GM12878 (cell line): Measurements from ENCODE around the gene PHC3. TPM values are rescaled to one million over a fixed set of nuclear protein-coding genes. Genes with fewer than 3 reads are reported as not detected.

ENCODE experiments used
- ASH2L ChIP-seq: fragments of 300-600, 200-600 bp; sonication (generic); IDR thresholded peaks from 2 replicates; pipeline ENCODE4 v1.6.1; 2017; ENCODE audit warnings: low read depth, mild to moderate bottlenecking, borderline replicate concordance
- CBX5 ChIP-seq: sonication (generic); IDR thresholded peaks from 2 replicates; pipeline ENCODE4 v1.6.1; 2016; ENCODE audit warnings: low read depth, moderate library complexity, mild to moderate bottlenecking, inconsistent platforms
- DPF2 ChIP-seq: fragments of 450-650 bp; IDR thresholded peaks from 2 replicates; pipeline ENCODE4 v1.6.1; 2017; ENCODE audit warnings: mild to moderate bottlenecking
- EP300 ChIP-seq, 2 experiments: fragments of 150-350 bp in 1 of 2; IDR thresholded peaks; 2 replicates each; pipeline ENCODE4 v1.6.1; 2011 to 2012; ENCODE audit warnings: low read depth in 2 of 2, low read length in 2 of 2, borderline replicate concordance in 1 of 2, improper control_type of control experiment in 1 of 2, inconsistent platforms in 1 of 2; ENCODE audit not compliant: control insufficient read depth in 1 of 2
- EZH2 ChIP-seq: IDR thresholded peaks from 2 replicates; pipeline ENCODE4 v1.6.1; 2012; ENCODE audit warnings: low read depth, mild to moderate bottlenecking, control low read depth, inconsistent platforms, low read length, borderline replicate concordance; ENCODE audit not compliant: control insufficient read depth
- GATAD2B ChIP-seq: fragments of 450-650 bp; conservative IDR thresholded peaks from 2 replicates; pipeline ENCODE4 v1.6.1; 2017; ENCODE audit warnings: low read depth, mild to moderate bottlenecking, moderate library complexity
- IRF5 ChIP-seq: fragments of 450-650 bp; IDR thresholded peaks from 2 replicates; pipeline ENCODE4 v1.6.1; 2017; ENCODE audit warnings: borderline replicate concordance
- MTA2 ChIP-seq: fragments of 450-650 bp; IDR thresholded peaks from 2 replicates; pipeline ENCODE4 v1.6.1; 2016; ENCODE audit warnings: low read depth, mild to moderate bottlenecking, moderate library complexity
- MYB ChIP-seq: fragments of 150-350 bp; IDR thresholded peaks from 2 replicates; pipeline ENCODE4 v1.6.1; 2014; ENCODE audit warnings: mild to moderate bottlenecking, low read depth, low read length, borderline replicate concordance
- NR2C1 ChIP-seq: fragments of 450-650 bp; IDR thresholded peaks from 2 replicates; pipeline ENCODE4 v1.6.1; 2017; ENCODE audit warnings: antibody characterized with exemption, mild to moderate bottlenecking, moderate library complexity
- PAX8 ChIP-seq: fragments of 450-650 bp; IDR thresholded peaks from 2 replicates; pipeline ENCODE4 v1.6.1; 2017; ENCODE audit warnings: mild to moderate bottlenecking, moderate library complexity
- PKNOX1 ChIP-seq: fragments of 450-650 bp; IDR thresholded peaks from 2 replicates; pipeline ENCODE4 v1.6.1; 2016; ENCODE audit warnings: mild to moderate bottlenecking
- POU2F2 ChIP-seq: IDR thresholded peaks from 3 replicates; pipeline ENCODE4 v1.6.1; 2011; ENCODE audit warnings: low read depth, mild to moderate bottlenecking, low read length, borderline replicate concordance
- RCOR1 ChIP-seq: conservative IDR thresholded peaks from 2 replicates; pipeline ENCODE4 v1.6.1; 2012; ENCODE audit warnings: low read depth, low read length, improper control_type of control experiment
- SMAD5 ChIP-seq: IDR thresholded peaks from 2 replicates; pipeline ENCODE4 v1.6.1; 2016; ENCODE audit warnings: antibody characterized with exemption, low read depth
- SREBF1 ChIP-seq: IDR thresholded peaks from 2 replicates; pipeline ENCODE4 v1.6.1; 2012; ENCODE audit warnings: mild to moderate bottlenecking, low read length
- SUZ12 ChIP-seq: fragments of 200-600 bp; sonication (generic); IDR thresholded peaks from one replicate; pipeline ENCODE4 v1.6.1; 2018; ENCODE audit warnings: antibody characterized with exemption, mild to moderate bottlenecking; ENCODE audit not compliant: unreplicated experiment
- ZBED1 ChIP-seq: IDR thresholded peaks from 2 replicates; pipeline ENCODE4 v1.6.1; 2016; ENCODE audit warnings: borderline replicate concordance
- ZNF24 ChIP-seq: fragments of 450-650 bp; IDR thresholded peaks from 2 replicates; pipeline ENCODE4 v1.6.1; 2017; ENCODE audit warnings: antibody characterized with exemption, mild to moderate bottlenecking
- ZNF687 ChIP-seq: fragments of 450-650 bp; IDR thresholded peaks from 2 replicates; pipeline ENCODE4 v1.6.1; 2017; ENCODE audit warnings: mild to moderate bottlenecking, moderate library complexity
- polyA plus RNA-seq, 11 experiments: library from polyadenylated mRNA; depleted of rRNA in 4 of 11; unstranded in 6 of 11; stranded (reverse) in 5 of 11; fragments of >200 nt; fragmentation: Nextera tagmentation in 4 of 11; fragmentation: Illumina TruSeq in 1 of 11; extraction: Ambion mirVana in 4 of 11; extraction: Trizol in 1 of 11; gene quantifications; 1 replicate in 1 of 11; 2 replicates in 10 of 11; pipeline versions ENCODE4 v1.2.1 to v1.2.3, GENCODE V29; 2011 to 2016; ENCODE audit warnings: inconsistent platforms in 2 of 11, missing spikeins in 2 of 11, low read depth in 1 of 11
- total RNA-seq, 4 experiments: library from RNA; depleted of rRNA in 3 of 4; stranded (reverse); fragments of >200 nt in 3 of 4; fragmentation: Illumina TruSeq in 1 of 4; extraction: Trizol in 1 of 4; gene quantifications; 2 replicates each; pipeline versions ENCODE4 v1.2.1 to v1.2.3, GENCODE V29; 2013 to 2021
- TF ChIP-seq, protein P1 (sequence below): fragments of 450-650 bp; IDR thresholded peaks from 2 replicates; pipeline ENCODE4 v1.6.1; 2017; ENCODE audit warnings: antibody characterized with exemption, mild to moderate bottlenecking, moderate library complexity

PHC3 gene
- total and polyA plus RNA-seq, 10 of the 15 experiments (the other 5 are each of a cell fraction or from before 2014, with no cell fraction given): 3.3 to 62.3 (median 22.1) TPM

GRCh38 chr3:170056710-170057454 lies 124.7 kb downstream of the PHC3 start (continued):
- TF ChIP-seq PKNOX1: peak; percentile 70
- no peak for TF ChIP-seq NR2C1
- no peak for TF ChIP-seq IRF5
- no peak for TF ChIP-seq SUZ12
- peak; percentile 85 for TF ChIP-seq SREBF1
- TF ChIP-seq EP300 (IDR thresholded peaks at IDR 0.05; ENCODE audit: borderline replicate concordance in 1 of 2, control insufficient read depth in 1 of 2, low read depth in 2 of 2, low read length in 2 of 2): peak; percentile 53 to 69; a peak in 2 of 4 replicates
- TF ChIP-seq DPF2: peak; percentile 42; the same call in 1 of the 2 replicates
- TF ChIP-seq POU2F2: peak; percentile 92
- no peak for TF ChIP-seq PAX8
- peak; percentile 86; the same call in 1 of the 2 replicates for TF ChIP-seq ZBED1
- no peak for TF ChIP-seq EZH2
- TF ChIP-seq ZNF687: no peak
- no peak for TF ChIP-seq ZNF24
- TF ChIP-seq, protein P1, sequence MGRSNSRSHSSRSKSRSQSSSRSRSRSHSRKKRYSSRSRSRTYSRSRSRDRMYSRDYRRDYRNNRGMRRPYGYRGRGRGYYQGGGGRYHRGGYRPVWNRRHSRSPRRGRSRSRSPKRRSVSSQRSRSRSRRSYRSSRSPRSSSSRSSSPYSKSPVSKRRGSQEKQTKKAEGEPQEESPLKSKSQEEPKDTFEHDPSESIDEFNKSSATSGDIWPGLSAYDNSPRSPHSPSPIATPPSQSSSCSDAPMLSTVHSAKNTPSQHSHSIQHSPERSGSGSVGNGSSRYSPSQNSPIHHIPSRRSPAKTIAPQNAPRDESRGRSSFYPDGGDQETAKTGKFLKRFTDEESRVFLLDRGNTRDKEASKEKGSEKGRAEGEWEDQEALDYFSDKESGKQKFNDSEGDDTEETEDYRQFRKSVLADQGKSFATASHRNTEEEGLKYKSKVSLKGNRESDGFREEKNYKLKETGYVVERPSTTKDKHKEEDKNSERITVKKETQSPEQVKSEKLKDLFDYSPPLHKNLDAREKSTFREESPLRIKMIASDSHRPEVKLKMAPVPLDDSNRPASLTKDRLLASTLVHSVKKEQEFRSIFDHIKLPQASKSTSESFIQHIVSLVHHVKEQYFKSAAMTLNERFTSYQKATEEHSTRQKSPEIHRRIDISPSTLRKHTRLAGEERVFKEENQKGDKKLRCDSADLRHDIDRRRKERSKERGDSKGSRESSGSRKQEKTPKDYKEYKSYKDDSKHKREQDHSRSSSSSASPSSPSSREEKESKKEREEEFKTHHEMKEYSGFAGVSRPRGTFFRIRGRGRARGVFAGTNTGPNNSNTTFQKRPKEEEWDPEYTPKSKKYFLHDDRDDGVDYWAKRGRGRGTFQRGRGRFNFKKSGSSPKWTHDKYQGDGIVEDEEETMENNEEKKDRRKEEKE: no peak
- TF ChIP-seq SMAD5: no peak
- peak; percentile 42; the same call in 1 of the 2 replicates for TF ChIP-seq GATAD2B
- TF ChIP-seq RCOR1: no peak
- no peak for TF ChIP-seq MYB
- peak; percentile 46; the same call in 1 of the 2 replicates for TF ChIP-seq CBX5
- TF ChIP-seq ASH2L: no peak
- TF ChIP-seq MTA2: peak; percentile 73; the same call in 1 of the 2 replicates
